GDM1 (cell line): Measurements from ENCODE around the gene SHROOM3.

ENCODE experiments used
- DNase-seq: peaks from one replicate; lab custom pipeline; 2025; lab: John Stamatoyannopoulos, UW

SHROOM3 gene

DNA sequence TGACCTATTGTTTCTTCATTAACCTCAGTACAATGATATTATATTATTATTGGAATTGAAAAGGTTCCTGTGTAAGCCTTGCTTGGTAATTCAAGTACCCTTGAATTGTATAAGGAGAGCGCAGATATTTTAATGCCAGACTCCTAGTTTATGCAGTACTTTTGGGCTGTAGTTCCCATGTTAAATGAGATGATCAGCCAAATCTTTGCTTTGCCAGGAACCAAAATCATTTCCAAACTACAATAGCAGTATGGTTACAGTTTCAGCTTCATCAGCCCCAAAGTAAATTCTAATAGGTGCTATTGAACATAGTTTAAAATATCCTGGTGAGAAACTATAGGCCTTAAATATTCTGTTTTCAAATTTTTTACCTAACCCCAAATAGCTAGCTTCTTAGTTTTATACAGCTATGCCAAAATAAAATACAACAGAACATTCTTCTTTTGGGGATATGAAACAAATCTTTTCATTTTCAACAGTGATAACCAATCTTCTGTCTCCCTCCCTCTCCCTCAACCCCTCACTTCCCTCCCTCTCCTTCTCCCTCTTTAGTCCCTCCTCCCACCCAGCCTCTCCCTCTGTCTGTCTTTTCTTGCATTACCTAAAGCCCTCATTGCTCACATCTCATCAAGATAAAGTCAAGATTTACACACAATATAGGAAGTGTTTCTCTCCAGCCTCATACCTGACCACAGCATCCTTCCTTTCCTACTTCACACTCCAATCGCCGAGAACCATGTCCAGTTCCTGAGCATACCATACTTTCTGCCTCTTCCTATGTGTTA lies 190.1 kb downstream of the SHROOM3 start:
- no peak for DNase-seq

DNA sequence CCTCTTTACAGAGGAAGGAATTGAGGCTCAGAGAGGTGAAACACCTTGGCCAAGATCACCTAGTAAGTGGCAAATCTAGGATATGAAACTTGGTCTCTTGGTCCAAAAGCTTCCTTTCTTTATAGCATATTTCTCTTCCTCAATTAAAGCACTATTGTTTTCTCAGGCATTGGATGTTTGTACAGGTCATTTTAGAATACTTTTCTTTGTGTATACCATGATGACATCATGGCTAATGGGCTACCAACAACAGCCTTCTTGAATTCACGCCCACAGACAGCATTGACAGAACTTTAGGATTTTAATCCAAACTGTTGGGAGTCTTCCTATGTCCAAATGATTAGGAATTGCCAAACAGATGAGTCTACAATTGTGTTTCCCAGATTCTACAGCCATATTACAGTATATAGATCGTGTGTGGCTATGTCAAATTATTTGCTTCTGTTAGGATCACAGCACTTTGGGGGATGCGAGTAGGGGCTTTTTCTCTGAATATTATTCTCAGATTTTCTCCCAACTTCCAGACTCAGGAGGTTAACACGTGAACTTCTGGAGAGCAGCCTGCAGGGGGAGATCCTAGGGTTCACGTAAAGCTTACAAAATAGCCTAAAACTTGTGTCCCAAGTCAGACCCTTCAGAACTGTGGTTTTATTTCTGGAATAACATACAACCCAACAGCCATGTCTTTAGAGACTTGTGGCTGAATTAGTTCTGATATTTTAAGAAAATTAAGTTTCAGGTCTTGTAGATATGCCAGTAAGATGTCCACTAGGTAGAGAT lies 191.8 kb downstream of the SHROOM3 start:
- no peak for DNase-seq

DNA sequence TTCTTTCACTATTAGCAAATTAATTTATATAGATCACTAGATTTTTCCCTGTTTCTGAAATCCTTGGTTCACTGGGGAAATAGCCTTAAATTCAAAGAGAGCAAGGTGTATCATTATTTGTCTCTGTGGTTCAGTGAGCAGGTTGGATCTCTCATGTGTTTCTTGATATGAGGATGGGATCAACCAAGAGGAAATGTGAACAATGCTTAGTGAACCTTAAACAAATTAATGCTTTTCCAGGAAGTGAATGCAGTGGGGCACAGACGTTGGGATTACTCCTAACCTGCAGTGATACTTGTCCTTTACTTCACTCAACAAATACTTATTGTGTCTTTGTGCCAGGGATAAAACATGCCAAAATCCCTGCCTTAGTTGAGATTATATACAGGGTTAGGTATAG lies 193.2 kb downstream of the SHROOM3 start:
- DNase-seq = no peak

DNA sequence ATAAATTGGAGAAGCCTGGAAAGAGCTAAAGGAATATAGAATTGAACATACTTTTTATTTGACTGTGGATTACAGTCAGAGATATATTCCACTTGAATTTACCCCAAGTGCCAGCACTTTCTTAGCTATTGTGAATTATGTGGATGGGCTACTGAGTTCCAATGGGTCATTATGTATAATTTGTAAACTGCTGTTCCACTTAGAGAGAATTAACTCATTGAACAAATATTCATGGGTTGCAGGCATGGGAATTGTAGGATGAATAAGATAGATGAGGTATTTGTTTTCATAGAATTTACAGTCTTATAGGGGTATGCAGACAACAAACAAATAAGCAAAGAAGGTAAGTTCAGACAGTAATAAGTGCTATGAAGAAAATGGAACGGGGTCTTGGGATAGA lies 195.7 kb downstream of the SHROOM3 start:
- no peak for DNase-seq

DNA sequence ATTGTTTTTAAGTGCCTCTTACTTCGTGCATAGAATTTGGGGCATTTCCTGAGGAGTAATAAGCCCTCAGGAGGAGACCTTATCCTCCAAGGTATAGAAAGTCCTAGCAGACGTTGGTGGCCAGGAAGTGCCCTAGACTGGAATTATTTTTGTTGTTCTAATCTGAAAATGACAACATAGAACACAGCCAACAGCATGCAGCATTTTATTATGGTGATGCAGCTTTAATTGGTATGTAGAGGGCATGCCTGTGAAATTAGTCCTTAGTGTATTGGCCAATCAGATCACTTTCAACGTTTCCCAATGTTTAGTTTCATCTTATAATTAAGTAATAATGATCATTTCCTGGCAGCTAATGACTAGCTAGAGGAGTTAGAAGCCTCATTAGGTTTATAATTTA lies 199.2 kb downstream of the SHROOM3 start:
- DNase-seq = no peak

DNA sequence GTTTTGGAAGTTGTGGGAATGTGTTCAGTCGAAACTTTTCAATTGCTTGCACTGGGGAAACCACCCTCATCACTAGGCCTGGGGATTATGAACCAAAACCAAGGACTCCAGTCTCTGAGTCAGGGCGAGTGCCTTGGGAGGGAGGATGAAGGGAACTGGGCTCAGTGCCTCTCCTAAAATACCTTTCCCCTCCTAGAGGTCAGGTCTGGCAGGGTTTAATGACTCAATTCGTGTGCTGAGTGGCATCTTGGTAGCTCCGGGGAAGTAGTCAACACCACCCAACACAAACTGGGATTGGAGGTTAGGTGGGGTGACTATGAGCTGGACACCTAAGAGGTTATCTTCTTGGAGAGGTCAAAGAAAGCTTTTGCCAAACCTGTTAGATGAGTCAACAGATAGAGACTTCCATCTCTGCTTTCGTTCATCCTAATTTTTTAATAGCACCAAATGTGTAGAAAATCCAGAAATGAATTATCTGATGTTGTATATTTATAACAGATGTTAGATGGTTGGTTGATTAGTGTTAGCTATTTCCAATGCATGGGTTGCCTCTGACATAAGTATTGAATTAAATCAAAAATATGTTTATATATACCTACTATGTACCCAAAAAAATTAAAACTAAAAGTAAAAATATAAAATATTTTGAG lies 202.8 kb downstream of the SHROOM3 start:
- no peak for DNase-seq

DNA sequence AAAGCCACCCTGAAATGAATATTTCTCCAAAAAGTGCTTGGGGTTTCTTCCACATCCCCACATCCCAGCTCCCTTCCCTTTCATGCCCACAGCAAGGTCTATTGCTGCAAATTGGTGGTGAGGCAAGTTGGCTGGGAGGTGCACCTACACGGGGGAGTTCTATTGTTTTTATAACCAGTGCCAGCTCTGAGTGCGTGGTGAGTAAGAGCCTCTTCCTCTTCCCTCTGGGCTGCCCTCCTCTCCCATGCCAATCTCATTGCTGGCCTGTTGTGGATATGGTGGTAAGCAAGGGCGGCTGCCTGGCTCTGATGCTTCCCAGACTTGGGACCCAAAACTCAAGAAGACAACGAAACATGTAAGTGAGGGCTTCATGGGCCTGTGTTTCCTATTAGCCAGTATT lies 204.3 kb downstream of the SHROOM3 start:
- DNase-seq = no peak

DNA sequence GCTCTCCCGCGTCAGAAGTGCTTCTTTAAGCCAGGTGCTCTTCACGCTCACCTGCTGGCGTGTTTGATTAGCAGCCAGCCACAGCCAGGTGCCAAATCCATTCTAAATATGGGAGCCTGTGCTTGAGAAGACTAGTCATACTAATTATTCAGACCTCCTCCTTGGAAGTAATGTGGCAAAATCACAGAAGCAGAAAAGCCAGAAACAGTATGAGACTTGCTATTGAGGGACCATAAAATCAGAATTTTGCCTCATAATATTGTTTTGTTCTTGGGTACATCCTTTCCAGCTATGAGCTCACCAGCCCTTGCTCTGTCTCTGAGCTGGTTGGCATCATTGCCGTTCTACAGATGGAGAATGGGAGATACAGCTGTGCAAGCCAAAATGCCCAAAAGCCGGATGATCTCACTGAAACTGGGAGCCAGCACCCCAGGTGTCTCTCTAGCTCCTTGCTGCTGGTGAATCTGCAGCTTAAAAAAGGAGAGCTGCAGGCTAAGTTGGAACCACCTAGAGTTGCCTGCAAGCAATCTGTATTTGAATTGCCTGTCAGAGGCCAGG lies 205.4 kb downstream of the SHROOM3 start:
- no peak for DNase-seq

DNA sequence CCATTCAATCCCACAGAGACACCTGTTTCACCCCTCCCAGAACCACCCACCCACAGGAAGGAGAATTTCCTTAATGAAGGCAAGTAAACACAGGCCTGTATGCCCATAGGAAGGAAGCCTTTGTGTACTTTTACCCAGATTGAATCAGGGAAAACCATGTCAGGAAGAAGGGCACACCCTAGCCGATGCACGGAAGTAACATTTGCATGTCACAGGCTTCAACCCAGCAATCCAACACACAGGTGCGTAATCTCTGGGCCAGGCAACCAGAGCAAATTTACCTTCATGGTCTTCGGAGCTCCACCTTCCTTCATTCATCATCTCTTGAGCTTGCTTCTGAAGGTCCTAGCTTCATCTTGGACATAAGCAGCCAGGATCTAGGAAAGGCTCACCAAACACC lies 206.3 kb downstream of the SHROOM3 start:
- no peak for DNase-seq

DNA sequence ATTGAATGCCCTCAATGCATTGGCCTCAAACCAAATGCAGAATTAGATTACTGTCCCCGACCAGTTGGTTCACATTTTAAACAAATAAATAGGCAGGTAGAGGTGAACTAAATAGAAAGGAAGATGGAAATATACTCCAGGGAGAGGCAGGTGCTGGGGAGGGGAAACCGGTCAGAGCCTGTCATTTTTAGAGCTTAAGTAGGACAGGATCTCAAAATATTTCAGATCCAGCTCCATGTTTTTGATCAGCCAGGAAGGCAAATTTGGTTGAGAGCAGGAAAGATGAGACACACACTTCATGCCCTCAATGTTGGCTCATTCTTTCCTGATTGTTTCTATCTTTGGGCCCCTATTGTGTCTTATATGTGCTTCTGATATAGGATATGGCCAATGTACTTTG lies 206.7 kb downstream of the SHROOM3 start:
- DNase-seq = no peak

DNA sequence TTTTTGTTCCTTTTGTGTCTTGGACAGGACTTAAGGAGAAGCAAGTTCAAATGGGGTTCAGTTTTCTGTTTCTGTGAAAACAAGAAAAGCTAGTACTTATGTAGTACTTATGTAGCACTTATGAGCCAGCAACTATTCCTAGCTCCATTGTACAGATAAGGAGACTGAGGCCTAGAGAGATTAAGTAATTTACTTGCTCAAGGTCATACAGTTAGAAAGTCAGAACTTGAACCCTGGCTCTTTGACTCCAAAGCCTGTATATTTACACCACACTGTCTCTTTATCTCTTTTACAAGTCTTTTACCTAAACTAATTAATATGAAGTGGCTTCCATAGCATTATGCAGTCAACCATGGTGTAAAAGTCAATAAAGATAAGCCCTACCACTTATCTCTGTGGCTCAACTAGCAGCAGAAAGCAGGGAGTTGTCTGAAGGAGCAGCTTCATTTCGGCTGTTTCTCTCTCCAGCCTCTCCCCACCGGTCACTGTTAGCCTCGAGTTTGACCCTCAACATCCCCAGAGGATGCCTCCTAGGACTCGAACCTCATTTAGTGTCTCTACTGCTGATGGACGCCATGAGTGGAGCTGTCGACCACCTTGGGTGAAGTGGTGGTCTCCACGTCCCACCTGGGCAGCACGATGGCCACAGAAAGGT lies 209.9 kb downstream of the SHROOM3 start:
- DNase-seq = no peak

DNA sequence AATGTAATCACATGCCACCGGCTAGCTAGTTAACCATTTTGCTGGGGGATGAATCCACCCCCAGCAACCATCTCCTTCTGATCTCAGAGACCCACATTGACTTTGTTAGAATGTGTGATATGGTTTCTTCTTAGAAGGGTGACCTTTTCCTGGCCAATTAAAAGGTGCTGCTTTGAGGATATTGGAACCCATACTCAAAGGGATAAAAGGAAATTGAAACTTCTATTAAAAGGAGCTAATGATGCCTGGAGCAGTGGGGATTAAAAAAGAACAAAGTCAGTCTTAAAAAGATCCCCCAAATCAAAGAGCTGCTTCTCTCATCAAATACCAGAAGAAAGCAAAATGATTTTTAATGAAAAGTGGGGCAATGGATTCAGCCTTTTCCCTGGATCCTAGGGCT lies 214.1 kb downstream of the SHROOM3 start:
- no peak for DNase-seq

DNA sequence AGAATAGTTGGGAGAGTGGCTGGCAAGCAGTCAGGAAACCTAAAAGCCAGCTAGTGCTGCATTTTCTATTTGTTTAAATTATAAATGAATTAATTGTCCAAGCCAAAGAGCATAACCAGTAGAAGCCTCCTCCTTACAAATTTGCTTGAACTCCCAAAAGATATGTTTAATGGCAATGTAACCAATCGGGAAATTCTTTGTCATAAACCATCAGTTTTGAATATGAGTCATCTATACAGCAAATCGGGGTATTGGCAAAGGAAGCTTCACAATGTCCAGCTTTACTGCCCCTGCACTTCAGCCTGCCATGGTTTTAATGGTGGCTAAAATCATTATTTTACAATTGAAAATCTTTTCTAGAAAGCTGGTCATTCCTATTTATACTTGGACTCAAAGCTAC lies 216.6 kb downstream of the SHROOM3 start:
- DNase-seq = no peak

DNA sequence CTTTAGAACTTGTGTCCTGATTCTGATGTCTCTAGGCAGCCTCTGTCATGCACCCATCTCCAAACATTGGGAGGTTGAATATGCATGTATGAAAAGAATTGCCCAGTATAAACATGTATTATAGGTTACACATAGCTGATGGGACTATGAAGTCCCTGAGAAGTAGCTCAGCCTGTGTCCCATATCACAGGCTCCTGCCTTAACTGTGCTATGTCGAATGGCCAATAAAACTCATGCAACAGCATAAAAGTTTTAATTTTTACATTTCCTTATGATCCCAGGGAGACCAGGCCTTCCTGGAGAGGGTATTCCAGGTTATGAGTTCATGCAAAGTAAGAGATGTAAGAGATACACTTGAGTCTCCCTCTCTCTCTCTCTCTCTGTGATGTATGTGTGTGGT lies 217.4 kb downstream of the SHROOM3 start:
- no peak for DNase-seq

DNA sequence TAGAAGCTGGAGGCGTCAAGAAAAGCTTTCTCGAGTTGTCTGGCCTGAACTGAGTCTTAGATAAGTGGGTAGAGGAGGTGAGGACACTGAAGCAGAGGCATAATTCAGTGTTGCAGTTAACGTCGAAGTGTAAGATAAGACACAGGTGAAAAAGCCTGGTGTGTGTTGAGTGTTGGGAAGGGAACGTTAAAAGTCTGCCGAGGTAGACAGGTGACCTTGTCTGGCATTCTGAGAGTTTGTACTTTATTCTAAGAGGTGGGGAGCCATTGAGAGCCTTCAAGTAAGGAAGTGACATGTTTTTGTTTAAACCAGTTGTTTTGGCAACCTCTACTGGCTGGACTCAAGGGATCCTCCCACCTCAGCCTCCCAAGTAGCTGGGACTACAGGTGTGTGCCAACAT lies 219.1 kb downstream of the SHROOM3 start:
- DNase-seq = no peak

DNA sequence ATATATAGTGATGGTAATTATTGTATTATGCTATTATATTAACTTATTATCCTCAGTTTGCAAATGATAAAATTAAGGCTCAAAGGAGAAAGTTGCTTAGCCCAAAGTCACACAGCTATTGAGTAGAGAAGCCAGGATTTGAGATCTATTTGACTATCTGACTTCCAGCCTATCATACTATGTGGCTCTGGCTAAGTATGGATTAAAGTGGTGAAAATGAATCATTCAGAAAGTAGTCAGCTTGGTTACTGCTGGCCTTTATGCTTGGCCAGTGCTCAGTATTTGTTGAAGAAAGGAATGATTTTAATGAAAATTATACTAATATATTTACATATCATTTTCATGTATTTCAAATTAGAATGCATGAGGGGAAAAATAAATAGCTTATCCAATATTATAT lies 219.8 kb downstream of the SHROOM3 start:
- DNase-seq = no peak

DNA sequence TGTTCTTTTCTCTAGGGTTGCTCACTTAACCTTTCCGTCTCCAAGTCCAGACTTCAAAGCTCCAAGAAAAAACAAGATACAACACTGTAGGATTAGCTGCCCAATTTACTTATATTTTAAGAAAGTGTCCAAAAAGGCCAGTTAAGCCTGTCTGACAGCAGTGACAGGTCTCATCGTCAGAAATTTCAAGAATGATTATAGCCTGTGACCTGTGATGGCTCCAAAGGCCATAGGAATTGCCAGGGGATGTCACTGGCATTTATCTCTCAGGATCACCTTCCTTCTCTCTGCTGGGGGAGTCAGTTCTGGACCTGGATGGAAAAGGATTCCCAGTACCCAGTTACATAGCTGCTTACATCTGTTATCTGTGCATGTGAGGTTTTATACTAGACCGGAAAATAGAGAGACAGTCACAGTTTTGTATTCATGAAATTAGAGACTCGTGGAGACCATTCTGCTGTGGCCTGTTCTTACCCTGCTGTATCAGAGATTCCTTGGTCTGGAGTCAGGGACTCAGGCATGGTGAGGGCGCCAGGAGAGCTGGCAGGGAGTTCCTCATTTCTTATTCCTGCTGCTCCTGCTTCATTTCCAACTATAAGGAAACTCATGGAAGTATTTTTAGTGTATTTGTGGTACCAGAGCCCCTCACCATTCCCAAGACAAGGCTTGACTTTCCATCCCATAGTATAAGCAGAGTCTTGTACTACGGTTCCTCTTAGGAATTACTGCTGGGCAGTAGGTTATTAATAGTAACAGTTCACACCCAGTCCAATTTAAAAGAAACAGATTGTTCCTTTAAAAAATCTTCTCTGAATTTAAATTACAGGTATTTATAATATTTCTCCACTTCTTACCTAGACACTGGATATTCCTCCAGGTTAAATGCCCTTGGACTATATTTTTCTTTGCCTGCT lies 220.8 kb downstream of the SHROOM3 start:
- no peak for DNase-seq

DNA sequence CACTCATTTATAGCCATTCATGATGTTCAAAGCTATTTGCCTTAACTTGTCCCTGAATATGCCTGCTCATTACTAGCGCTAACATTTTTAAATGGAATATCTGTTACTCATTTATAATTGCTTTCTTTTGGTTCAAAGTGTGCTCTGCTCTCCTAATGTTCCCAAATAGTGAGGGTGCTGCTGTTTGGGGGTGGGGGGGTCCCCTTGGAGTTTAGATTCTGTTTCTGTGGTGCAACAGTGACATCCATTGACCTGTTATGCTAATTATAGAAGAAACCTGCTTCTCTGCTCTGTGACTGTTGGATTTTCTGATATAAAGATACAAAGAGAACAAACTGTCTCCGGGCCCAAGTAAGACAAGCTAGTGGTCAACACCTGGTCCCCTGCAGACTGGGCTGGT lies 222.4 kb downstream of the SHROOM3 start:
- DNase-seq = no peak

DNA sequence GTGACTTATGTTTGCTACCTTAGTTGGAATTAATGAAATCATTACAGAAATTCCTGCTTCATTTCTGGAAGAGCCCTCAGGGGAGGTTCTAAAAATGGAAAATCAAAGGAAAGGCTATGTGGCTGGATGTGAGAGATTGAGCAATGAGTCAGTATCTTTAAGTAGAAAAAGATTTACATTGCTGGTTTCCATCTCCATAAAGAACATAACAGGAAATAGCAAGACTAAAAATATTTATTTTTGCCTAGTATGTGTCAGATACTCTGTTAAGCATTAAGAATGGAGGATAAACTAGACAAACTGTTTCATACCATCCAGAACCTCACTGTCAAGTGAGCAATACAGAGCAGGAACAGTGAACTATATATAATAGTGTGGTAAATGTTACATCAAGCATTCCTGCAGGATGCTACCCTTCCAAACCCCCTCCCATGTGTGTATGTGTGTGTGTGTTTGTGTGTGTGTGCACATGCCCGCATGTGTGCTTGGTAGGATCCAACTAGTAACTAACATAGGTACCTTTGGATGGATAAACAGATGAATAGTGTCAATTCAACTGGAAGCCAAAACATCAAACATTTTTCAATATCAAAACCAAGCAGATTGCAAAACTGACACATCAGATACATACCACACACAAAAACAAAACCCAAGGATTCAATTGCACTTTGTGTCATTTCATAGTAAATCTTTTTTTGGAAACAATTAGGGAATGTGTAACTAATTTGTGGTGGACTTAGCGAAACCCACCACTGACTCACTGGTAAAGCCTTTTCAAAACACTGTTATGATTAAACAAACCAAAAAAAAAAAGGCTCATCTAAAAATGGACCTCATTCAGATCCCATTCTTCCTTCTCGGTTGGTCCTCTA lies 223.4 kb downstream of the SHROOM3 start:
- DNase-seq = no peak

DNA sequence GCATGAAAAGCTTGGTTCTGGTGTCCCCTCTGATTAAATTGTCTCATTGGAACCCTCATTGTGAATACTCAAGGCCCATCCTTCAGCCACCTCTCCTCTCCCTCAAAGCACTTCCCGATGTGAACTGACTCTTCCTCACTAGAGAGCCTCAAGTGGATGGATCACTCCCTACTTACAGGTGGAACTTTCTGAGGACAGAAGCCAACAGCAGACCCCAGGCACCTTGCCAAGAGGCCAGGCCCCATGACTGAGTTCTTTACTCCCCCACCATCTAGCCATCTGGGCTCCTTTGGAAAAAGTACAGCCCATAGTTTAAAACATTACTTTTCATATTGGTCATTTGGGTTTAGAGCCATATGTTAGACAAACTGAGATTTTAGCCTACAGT lies 224.1 kb downstream of the SHROOM3 start:
- DNase-seq = no peak
